IPS-20b (cell line): ENCODE measurements around the gene NME4.
"Not testable (repeated sequence)": the region's sequence is repeated elsewhere in the genome, so short reads cannot be mapped to it uniquely, and the experiment has no call there.

Source experiments
- H3K27ac ChIP-seq: one replicate; pipeline ENCODE4 v1.5.1; 2013; ENCODE audit warnings: low read length
- H3K27me3 ChIP-seq: 2 replicates; pipeline ENCODE4 v1.6.1; 2013; ENCODE audit warnings: mild to moderate bottlenecking, low read length, inconsistent platforms; ENCODE audit not compliant: insufficient read depth
- H3K36me3 ChIP-seq: 2 replicates; pipeline ENCODE4 v1.6.1; 2013; ENCODE audit warnings: low read depth, mild to moderate bottlenecking, inconsistent platforms, low read length, moderate library complexity; ENCODE audit not compliant: insufficient read depth
- H3K4me1 ChIP-seq: 2 replicates; pipeline ENCODE4 v1.6.1; 2013; ENCODE audit warnings: mild to moderate bottlenecking, control low read depth, inconsistent platforms, low read length, moderate library complexity; ENCODE audit not compliant: insufficient read depth
- H3K4me3 ChIP-seq: 2 replicates; pipeline ENCODE4 v1.5.1; 2013; ENCODE audit warnings: mild to moderate bottlenecking, low read length, inconsistent platforms
- H3K9ac ChIP-seq: 2 replicates; pipeline ENCODE4 v1.6.1; 2013; ENCODE audit warnings: low read depth, mild to moderate bottlenecking, inconsistent platforms, low read length, moderate library complexity
- H3K9me3 ChIP-seq: 2 replicates; pipeline ENCODE4 v1.6.1; 2013; ENCODE audit warnings: mild to moderate bottlenecking, low read depth, low read length, inconsistent platforms; ENCODE audit not compliant: insufficient read depth

The NME4 gene

GRCh38 chr16:397135-397661 lies at the start of gene NME4:
Gene NME4 (plus strand): TSS chr16:397199. CDS start chr16:397223, 24 bp downstream.
- H3K9ac ChIP-seq, result peak within 1 kb of the TSS; percentile 75
- no peaks in the 10 kb centered on the region for H3K27me3 ChIP-seq
- H3K4me1 ChIP-seq, result peaks cover 6% of the 10 kb centered on the region; the same call in 1 of the 2 replicates
- no peak within 1 kb of the TSS for H3K27ac ChIP-seq
- H3K9me3 ChIP-seq, result peaks cover 1% of the 10 kb centered on the region; the same call in 1 of the 2 replicates
- peaks cover 28% of the 10 kb centered on the region for H3K36me3 ChIP-seq
- H3K4me3 ChIP-seq, result peak within 1 kb of the TSS; percentile 74

GRCh38 chr16:347203-347602 lies 49.8 kb upstream of the NME4 start:
- Histone ChIP-seq H3K27me3 (no peaks in the 10 kb centered on the region), H3K9me3 (no peaks in the 10 kb centered on the region), H3K9ac (no peak overlapping the region), H3K36me3 (peaks cover 51% of the 10 kb centered on the region), H3K4me3 (no peak overlapping the region), H3K27ac (no peak overlapping the region), H3K4me1 (no peaks in the 10 kb centered on the region)

DNA sequence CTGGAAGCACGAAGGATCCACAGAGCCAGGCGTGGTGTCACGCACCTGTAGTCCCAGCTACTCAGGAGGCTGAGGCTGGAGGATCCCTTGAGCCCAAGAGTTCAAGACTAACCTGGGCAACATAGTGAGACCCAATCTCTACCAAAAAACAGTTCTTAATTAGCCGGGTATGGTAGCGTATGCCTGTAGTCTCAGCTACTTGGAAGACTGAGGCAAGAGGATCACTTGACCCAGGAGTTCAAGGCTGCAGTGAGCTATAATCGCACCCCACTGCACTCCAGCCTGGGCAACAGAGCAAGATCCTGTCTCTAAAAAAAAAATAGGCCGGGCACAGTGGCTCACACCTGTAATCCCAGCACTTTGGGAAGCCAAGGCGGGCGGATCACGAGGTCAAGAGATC lies 48.5 kb upstream of the NME4 start:
- not testable (repeated sequence) for H3K9me3 ChIP-seq, H3K4me3 ChIP-seq, H3K9ac ChIP-seq, H3K27ac ChIP-seq, H3K4me1 ChIP-seq, H3K27me3 ChIP-seq
- H3K36me3 ChIP-seq, result peaks cover 42% of the 10 kb centered on the region

- Histone ChIP-seq H3K4me1 (no peaks in the 10 kb centered on the region), H3K9ac (no peak overlapping the region), H3K27me3 (no peaks in the 10 kb centered on the region), H3K4me3 (no peak overlapping the region), H3K9me3 (no peaks in the 10 kb centered on the region), H3K36me3 (peaks cover 42% of the 10 kb centered on the region), H3K27ac (no peak overlapping the region)
Observed at GRCh38 chr16:349211-349610, 47.8 kb upstream of the NME4 start.

GRCh38 chr16:350203-350602 lies 46.8 kb upstream of the NME4 start:
- Histone ChIP-seq H3K9ac (no peak overlapping the region), H3K4me3 (no peak overlapping the region), H3K36me3 (peaks cover 34% of the 10 kb centered on the region), H3K27me3 (no peaks in the 10 kb centered on the region), H3K4me1 (no peaks in the 10 kb centered on the region), H3K27ac (no peak overlapping the region), H3K9me3 (no peaks in the 10 kb centered on the region)

GRCh38 chr16:351804-352520 lies 45.0 kb upstream of the NME4 start:
- H3K9ac ChIP-seq, result peak overlapping the region; percentile 77; the same call in 1 of the 2 replicates
- H3K4me3 ChIP-seq, result peak overlapping the region; percentile 77
- H3K27me3 ChIP-seq, result no peaks in the 10 kb centered on the region
- no peaks in the 10 kb centered on the region for H3K4me1 ChIP-seq
- no peak overlapping the region for H3K27ac ChIP-seq
- H3K36me3 ChIP-seq, result peaks cover 16% of the 10 kb centered on the region
- no peaks in the 10 kb centered on the region for H3K9me3 ChIP-seq

- H3K4me3 ChIP-seq, result peak within 1 kb of the TSS; percentile 77
- peaks cover 12% of the 10 kb centered on the region; the same call in 1 of the 2 replicates for H3K36me3 ChIP-seq
- no peaks in the 10 kb centered on the region for H3K27me3 ChIP-seq
- peak within 1 kb of the TSS; percentile 77; the same call in 1 of the 2 replicates for H3K9ac ChIP-seq
- H3K4me1 ChIP-seq, result no peaks in the 10 kb centered on the region
- no peaks in the 10 kb centered on the region for H3K9me3 ChIP-seq
- no peak within 1 kb of the TSS for H3K27ac ChIP-seq
Observed at GRCh38 chr16:352547-353403, 44.2 kb upstream of the NME4 start, which contains the start of gene AXIN1. Gene AXIN1 (minus strand): TSS chr16:352723. CDS start chr16:347025, 5,698 bp downstream.

GRCh38 chr16:353404-354290 lies 43.4 kb upstream of the NME4 start:
- peak overlapping the region; percentile 60; the same call in 1 of the 2 replicates for H3K4me3 ChIP-seq
- peaks cover 12% of the 10 kb centered on the region; the same call in 1 of the 2 replicates for H3K36me3 ChIP-seq
- H3K9ac ChIP-seq, result peak overlapping the region; percentile 41; the same call in 1 of the 2 replicates
- no peaks in the 10 kb centered on the region for H3K27me3 ChIP-seq
- H3K27ac ChIP-seq, result no peak overlapping the region
- H3K4me1 ChIP-seq, result no peaks in the 10 kb centered on the region
- H3K9me3 ChIP-seq, result no peaks in the 10 kb centered on the region

- Histone ChIP-seq H3K9ac (no peak overlapping the region), H3K36me3 (peaks cover 10% of the 10 kb centered on the region; the same call in 1 of the 2 replicates), H3K27me3 (no peaks in the 10 kb centered on the region), H3K4me3 (no peak overlapping the region), H3K27ac (no peak overlapping the region), H3K4me1 (no peaks in the 10 kb centered on the region), H3K9me3 (no peaks in the 10 kb centered on the region)
Observed at GRCh38 chr16:354291-354881, 42.6 kb upstream of the NME4 start.

- no peak overlapping the region for H3K27ac ChIP-seq
- H3K4me1 ChIP-seq, result no peaks in the 10 kb centered on the region
- H3K27me3 ChIP-seq, result no peaks in the 10 kb centered on the region
- no peaks in the 10 kb centered on the region for H3K9me3 ChIP-seq
- H3K9ac ChIP-seq, result no peak overlapping the region
- no peak overlapping the region for H3K4me3 ChIP-seq
- peaks cover 7% of the 10 kb centered on the region; the same call in 1 of the 2 replicates for H3K36me3 ChIP-seq
Observed at GRCh38 chr16:354971-355461, 42.0 kb upstream of the NME4 start.
